Lower leg skin (tissue), 4 donors: ENCODE measurements around the gene RNF2. TPM values are rescaled to one million over a fixed set of nuclear protein-coding genes. Genes with fewer than 3 reads are reported as not detected.

Experiments
- DNase-seq, 2 donors: peaks; one replicate each; pipeline ENCODE4 v3.0.0-alpha.2; 2019; ENCODE audit warnings: low spot score in 2 of 2
- H3K4me3 ChIP-seq: fragments of 200-600 bp; sonication (generic); 2 replicates; pipeline ENCODE4 v1.5.1; 2017; ENCODE audit warnings: mild to moderate bottlenecking, low read depth; ENCODE audit not compliant: poor library complexity, severe bottlenecking
- POLR2A ChIP-seq, 2 donors: fragments of 450-650 bp; IDR thresholded peaks; one replicate each; pipeline ENCODE4 v1.6.1; 2016 to 2017; ENCODE audit warnings: antibody characterized with exemption in 2 of 2, mild to moderate bottlenecking in 1 of 2, moderate library complexity in 1 of 2
- whole genome bisulfite sequencing, 2 donors: methylation state at CpG; one replicate each; pipeline ENCODE4 v1.1.5; 2018; 5-methylcytosine and 5-hydroxymethylcytosine counted together
- intact Hi-C: fragments of 100-400 bp; cut with DNase I; formaldehyde crosslinking; loops from one replicate; pipeline ENCODE4 v1.15.0; 2023; ENCODE audit warnings: low total_unique reads
- total RNA-seq, 4 donors: library from RNA; depleted of rRNA; stranded (reverse); fragments of >200 nt; gene quantifications; one replicate each; pipeline ENCODE4 v1.1.0, GENCODE V29; 2016
- TF ChIP-seq, protein P1 (sequence below), 3 donors: fragments of 450-650 bp; IDR thresholded peaks; one replicate each; pipeline ENCODE4 v1.5.1; 2016; ENCODE audit warnings: antibody characterized with exemption in 3 of 3, mild to moderate bottlenecking in 3 of 3, moderate library complexity in 2 of 3

The RNF2 gene
- total RNA-seq, 4 donors from 2014 or later, result 9.2 to 23.4 (median 15.0) TPM

DNA sequence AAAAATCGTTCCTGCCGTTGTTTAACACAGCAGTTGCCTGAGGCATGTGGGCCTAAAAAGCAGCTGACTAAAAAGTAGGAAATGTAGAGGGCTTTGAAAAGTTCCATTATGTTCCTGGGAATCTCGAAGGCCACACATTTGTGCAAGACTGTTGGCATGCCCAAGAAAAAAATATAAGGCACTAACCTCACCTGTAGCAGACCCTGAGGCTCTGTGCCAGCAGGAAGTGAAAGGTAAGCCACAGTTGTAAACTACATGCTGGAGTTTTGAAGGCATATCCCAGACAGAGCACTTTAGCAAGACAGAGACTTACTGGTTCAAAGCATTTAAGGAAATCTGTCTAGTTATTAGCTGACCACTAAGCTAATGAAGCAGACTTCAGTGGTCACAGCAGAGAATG, 58.7 kb downstream of the RNF2 start:
- TF ChIP-seq, protein P1, sequence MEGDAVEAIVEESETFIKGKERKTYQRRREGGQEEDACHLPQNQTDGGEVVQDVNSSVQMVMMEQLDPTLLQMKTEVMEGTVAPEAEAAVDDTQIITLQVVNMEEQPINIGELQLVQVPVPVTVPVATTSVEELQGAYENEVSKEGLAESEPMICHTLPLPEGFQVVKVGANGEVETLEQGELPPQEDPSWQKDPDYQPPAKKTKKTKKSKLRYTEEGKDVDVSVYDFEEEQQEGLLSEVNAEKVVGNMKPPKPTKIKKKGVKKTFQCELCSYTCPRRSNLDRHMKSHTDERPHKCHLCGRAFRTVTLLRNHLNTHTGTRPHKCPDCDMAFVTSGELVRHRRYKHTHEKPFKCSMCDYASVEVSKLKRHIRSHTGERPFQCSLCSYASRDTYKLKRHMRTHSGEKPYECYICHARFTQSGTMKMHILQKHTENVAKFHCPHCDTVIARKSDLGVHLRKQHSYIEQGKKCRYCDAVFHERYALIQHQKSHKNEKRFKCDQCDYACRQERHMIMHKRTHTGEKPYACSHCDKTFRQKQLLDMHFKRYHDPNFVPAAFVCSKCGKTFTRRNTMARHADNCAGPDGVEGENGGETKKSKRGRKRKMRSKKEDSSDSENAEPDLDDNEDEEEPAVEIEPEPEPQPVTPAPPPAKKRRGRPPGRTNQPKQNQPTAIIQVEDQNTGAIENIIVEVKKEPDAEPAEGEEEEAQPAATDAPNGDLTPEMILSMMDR (IDR thresholded peaks at IDR 0.05), result no peak
- no peak for TF ChIP-seq POLR2A (IDR thresholded peaks at IDR 0.05)
- no peak overlapping the region for H3K4me3 ChIP-seq
- WGBS, 2 donors, result 71 to 85% methylated on average over 3 of the region's 3 CpGs
- intact Hi-C loops, result no loop called here
- no peak for DNase-seq

DNA sequence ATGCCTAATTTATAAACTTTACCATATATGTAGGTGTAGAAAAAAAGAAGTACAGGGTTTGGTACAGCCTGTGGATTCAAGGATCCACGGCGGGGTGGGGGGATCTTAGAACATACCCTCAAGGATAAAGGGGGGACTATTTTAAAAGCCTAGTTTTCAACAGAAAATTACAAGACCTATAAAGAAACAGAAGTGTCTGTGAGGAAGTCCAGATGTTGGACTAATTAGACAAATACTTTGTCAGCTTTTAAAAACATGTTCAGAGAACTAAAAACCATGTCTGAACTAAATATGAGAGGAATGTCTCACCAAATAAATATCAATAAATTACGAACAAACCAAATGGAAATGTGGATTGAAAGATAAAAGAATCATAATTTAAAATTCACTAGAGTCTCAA, 59.8 kb downstream of the RNF2 start:
- WGBS, 2 donors, result 89 to 90% methylated on average over 3 of the region's 3 CpGs
- DNase-seq, result no peak
- no peak overlapping the region for H3K4me3 ChIP-seq
- intact Hi-C loops, result no loop called here
- TF ChIP-seq, protein P1 (IDR thresholded peaks at IDR 0.05), result no peak
- TF ChIP-seq POLR2A (IDR thresholded peaks at IDR 0.05), result no peak

GRCh38 chr1:185108321-185108720, 63.0 kb downstream of the RNF2 start:
- TF ChIP-seq, protein P1 (IDR thresholded peaks at IDR 0.05), result no peak
- intact Hi-C loops, result no loop called here
- no peak overlapping the region for H3K4me3 ChIP-seq
- DNase-seq, result no peak

GRCh38 chr1:185110145-185110544, 64.8 kb downstream of the RNF2 start:
- TF ChIP-seq, protein P1 (IDR thresholded peaks at IDR 0.05), result no peak
- TF ChIP-seq POLR2A (IDR thresholded peaks at IDR 0.05), result no peak
- intact Hi-C loops, result no loop called here
- H3K4me3 ChIP-seq, result no peak overlapping the region
- no peak for DNase-seq

GRCh38 chr1:185111873-185112272, 66.5 kb downstream of the RNF2 start:
- DNase-seq, result no peak
- intact Hi-C loops, result no loop called here
- H3K4me3 ChIP-seq, result no peak overlapping the region
- TF ChIP-seq POLR2A (IDR thresholded peaks at IDR 0.05), result no peak
- TF ChIP-seq, protein P1 (IDR thresholded peaks at IDR 0.05), result no peak

GRCh38 chr1:185112356-185112755, 67.0 kb downstream of the RNF2 start:
- DNase-seq, result no peak
- intact Hi-C loops, result no loop called here
- H3K4me3 ChIP-seq, result no peak overlapping the region
- TF ChIP-seq, protein P1 (IDR thresholded peaks at IDR 0.05), result no peak
- TF ChIP-seq POLR2A (IDR thresholded peaks at IDR 0.05), result no peak
- WGBS, 2 donors, result 77 to 83% methylated on average over 2 of the region's 2 CpGs
